OCI-LY3 (cell line): ENCODE results near the gene TMEM106B.

Source experiments
- CTCF ChIP-seq: fragments of 200-600, 300-600 bp; sonication (generic); IDR thresholded peaks from 2 replicates; pipeline ENCODE4 v1.5.1; 2014; ENCODE audit warnings: antibody characterized with exemption, low read length, low read depth
- EZH2phosphoT487 ChIP-seq: fragments of 200-600 bp; shearing (Covaris generic); IDR thresholded peaks from 2 replicates; pipeline ENCODE4 v1.6.1; 2018; ENCODE audit warnings: antibody characterized with exemption, mixed run types, low read depth

DNA sequence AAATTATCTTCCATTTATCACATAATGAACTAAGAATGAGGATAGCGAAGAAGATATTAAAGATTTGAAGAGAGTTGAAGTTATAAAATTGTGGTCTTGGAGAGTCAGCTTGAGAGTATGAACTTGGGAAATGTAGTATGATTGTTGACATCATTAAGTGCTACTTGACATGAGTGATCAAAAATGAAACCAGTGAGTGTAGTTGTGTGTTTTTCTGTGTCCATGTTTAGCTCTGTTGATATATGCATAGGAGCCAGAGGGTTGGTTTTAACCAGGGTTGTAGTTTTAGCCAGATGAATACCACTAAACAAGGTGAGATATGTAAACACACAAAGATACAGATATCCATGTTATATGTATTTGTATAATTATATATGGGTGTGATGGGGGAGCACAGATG, 6.2 kb downstream of the TMEM106B start:
- TF ChIP-seq CTCF (no peak), EZH2phosphoT487 (no peak)
